Measurements from ENCODE around the gene MRO.
"Not testable (repeated sequence)": the region's sequence is repeated elsewhere in the genome, so short reads cannot be mapped to it uniquely, and the experiment has no call there.

MRO gene

GRCh38 chr18:50833496-50833895 lies 13.7 kb upstream of the MRO start:
- not testable (repeated sequence) for DNase-seq (ENCODE audit: low read depth in 2 of 2)

- DNase-seq (ENCODE audit: low read depth in 2 of 2) = no peak
These were observed 12.9 kb upstream of the MRO start for GRCh38 chr18:50832754-50833153.

GRCh38 chr18:50830544-50830943 lies 10.7 kb upstream of the MRO start:
- DNase-seq (ENCODE audit: low read depth in 2 of 2) = no peak

- no peak for DNase-seq (ENCODE audit: low read depth in 2 of 2)
These were observed 9.8 kb upstream of the MRO start for GRCh38 chr18:50829644-50830043.

GRCh38 chr18:50826027-50826426 lies 6.2 kb upstream of the MRO start:
- DNase-seq (ENCODE audit: low read depth in 2 of 2) = no peak

- DNase-seq (ENCODE audit: low read depth in 2 of 2) = no peak
These were observed 5.8 kb upstream of the MRO start for GRCh38 chr18:50825621-50826020.

- no peak for DNase-seq (ENCODE audit: low read depth in 2 of 2)
These were observed 2.9 kb upstream of the MRO start for GRCh38 chr18:50822756-50823155.

GRCh38 chr18:50820901-50821520 lies 1.2 kb upstream of the MRO start:
- no peak for DNase-seq (ENCODE audit: low read depth in 2 of 2)

GRCh38 chr18:50819027-50819727 lies 639 bp downstream of the MRO start:
- no peak for DNase-seq (ENCODE audit: low read depth in 2 of 2)

- DNase-seq (ENCODE audit: low read depth in 2 of 2) = no peak
These were observed 3.2 kb downstream of the MRO start for GRCh38 chr18:50816419-50817166.

- DNase-seq (ENCODE audit: low read depth in 2 of 2) = no peak
These were observed 5.4 kb downstream of the MRO start for GRCh38 chr18:50814395-50814794.

- DNase-seq (ENCODE audit: low read depth in 2 of 2) = no peak
These were observed 6.5 kb downstream of the MRO start for GRCh38 chr18:50813353-50813752.

GRCh38 chr18:50812834-50813233 lies 7.0 kb downstream of the MRO start:
- no peak for DNase-seq (ENCODE audit: low read depth in 2 of 2)

- DNase-seq (ENCODE audit: low read depth in 2 of 2) = no peak
These were observed 12.6 kb downstream of the MRO start for GRCh38 chr18:50807176-50807575.

- no peak for DNase-seq (ENCODE audit: low read depth in 2 of 2)
These were observed 13.6 kb downstream of the MRO start for GRCh38 chr18:50806208-50806616.

- DNase-seq (ENCODE audit: low read depth in 2 of 2) = no peak
These were observed 14.1 kb downstream of the MRO start for GRCh38 chr18:50805732-50806131.

- no peak for DNase-seq (ENCODE audit: low read depth in 2 of 2)
These were observed 16.2 kb downstream of the MRO start for GRCh38 chr18:50803592-50803991.

- no peak for DNase-seq (ENCODE audit: low read depth in 2 of 2)
These were observed 17.7 kb downstream of the MRO start for GRCh38 chr18:50802141-50802540.

- no peak for DNase-seq (ENCODE audit: low read depth in 2 of 2)
These were observed 22.7 kb downstream of the MRO start for GRCh38 chr18:50797142-50797541.

- DNase-seq (ENCODE audit: low read depth in 2 of 2) = no peak
These were observed 23.3 kb downstream of the MRO start for GRCh38 chr18:50796495-50796894.

- no peak for DNase-seq (ENCODE audit: low read depth in 2 of 2)
These were observed 25.9 kb downstream of the MRO start for GRCh38 chr18:50793641-50794565.

GRCh38 chr18:50792885-50793284 lies 26.9 kb downstream of the MRO start:
- no peak for DNase-seq (ENCODE audit: low read depth in 2 of 2)
